ENCODE data around the gene CTIF.
"Not testable (repeated sequence)": the region's sequence is repeated elsewhere in the genome, so short reads cannot be mapped to it uniquely, and the experiment has no call there.

Gene CTIF

DNA sequence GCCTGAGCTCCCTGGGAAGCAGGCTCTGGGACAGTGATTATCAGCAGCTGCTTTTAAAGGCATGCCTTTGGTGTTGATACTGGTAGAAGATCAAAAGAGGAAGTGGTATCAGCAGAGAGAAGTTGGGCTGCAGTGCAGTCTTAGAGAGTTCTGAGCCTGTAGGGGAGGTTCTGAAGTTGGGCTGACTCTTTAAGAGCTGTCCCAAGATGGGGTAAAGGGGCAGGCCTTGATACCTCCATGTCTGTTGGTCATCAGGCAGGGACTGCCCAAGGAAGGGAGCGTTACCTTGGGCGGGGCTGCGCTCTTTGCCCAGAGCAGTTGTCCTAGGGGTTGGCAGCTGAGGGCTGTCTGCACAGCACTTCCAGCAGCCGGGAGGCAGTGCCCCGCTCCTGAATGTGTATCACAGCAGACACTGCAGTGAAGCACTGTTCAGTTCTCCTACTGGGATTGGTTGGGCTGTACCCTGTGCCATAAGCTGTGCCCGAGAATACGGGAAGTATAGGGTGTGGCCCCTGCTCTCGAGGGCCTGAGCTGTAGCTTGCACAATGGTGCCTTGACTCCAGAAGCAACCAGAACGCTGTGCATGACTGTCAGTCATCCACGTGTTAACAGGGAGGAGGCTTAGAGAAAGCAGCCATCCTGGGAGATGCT, 177.0 kb downstream of the CTIF start:
- DNase-seq, result no peak

GRCh38 chr18:48717227-48717626, 178.4 kb downstream of the CTIF start:
- not testable (repeated sequence) for DNase-seq

- DNase-seq, result no peak
Observed at GRCh38 chr18:48718251-48718959, 179.6 kb downstream of the CTIF start.

DNA sequence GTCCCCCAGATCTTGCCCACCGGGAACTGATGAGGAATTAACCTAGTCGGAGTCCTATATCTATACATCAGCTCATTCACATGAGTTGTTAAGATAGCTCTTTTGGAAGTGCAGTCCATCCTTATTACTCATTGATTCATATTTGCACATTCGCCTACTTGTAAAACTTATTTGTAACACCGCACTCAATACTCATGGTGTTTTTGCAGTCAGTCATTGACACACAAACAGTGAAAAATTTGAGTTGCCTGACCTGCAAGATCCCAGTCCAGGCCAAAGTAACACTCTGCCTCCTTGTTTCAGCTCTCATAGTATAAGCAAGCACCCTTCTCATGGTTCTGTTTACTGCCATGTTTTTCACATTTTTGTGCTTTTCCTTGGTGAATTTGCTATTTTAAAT, 180.6 kb downstream of the CTIF start:
- no peak for DNase-seq

- DNase-seq, result no peak
Observed at GRCh38 chr18:48719974-48720654, 181.3 kb downstream of the CTIF start.

DNA sequence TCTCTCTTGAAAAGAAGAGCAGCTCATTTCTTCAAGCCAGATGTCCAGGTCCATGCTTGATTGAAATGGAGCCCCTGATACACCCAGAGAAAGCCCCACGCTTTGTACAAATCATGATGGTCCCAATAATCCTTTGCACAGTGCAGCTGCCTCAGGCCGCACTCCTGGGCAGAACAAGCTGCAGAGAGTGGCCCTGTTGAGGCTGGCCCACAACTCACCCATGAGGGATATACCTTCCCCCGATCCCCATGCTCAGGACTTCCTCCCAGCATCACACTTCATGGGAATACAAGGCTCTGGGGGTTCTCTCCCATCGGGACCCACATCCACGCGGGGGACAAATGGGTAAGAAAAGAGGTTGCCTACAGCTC, 181.8 kb downstream of the CTIF start:
- DNase-seq, result no peak

GRCh38 chr18:48721312-48721711, 182.5 kb downstream of the CTIF start:
- DNase-seq, result no peak

GRCh38 chr18:48723016-48723415, 184.2 kb downstream of the CTIF start:
- no peak for DNase-seq

- no peak for DNase-seq
Observed at GRCh38 chr18:48723837-48724236, 185.0 kb downstream of the CTIF start.

GRCh38 chr18:48724442-48724841, 185.6 kb downstream of the CTIF start:
- DNase-seq, result no peak

GRCh38 chr18:48724939-48725338, 186.1 kb downstream of the CTIF start:
- DNase-seq, result no peak

DNA sequence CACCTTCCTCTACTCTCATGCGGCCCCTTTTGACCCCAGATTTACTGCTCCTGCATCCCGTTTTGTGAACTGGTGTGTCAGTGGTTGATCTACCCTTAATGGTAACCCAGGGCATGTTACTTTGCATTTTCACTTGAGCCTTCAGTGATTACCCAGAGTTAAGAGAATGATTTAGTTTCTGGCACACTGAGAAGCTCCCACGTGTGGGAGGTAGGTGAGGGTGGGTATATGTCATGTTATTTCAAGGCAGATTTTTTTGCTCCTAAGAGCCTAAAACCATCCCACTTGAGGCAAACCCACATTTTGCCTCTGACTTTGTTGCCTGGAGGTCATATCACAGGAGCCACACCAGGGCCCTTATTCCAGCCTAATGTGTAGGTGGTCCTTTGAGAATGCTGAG, 186.7 kb downstream of the CTIF start:
- DNase-seq, result no peak

- DNase-seq, result no peak
Observed at GRCh38 chr18:48727681-48728080, 188.8 kb downstream of the CTIF start.

- DNase-seq, result no peak
Observed at GRCh38 chr18:48728204-48728833, 189.5 kb downstream of the CTIF start.

DNA sequence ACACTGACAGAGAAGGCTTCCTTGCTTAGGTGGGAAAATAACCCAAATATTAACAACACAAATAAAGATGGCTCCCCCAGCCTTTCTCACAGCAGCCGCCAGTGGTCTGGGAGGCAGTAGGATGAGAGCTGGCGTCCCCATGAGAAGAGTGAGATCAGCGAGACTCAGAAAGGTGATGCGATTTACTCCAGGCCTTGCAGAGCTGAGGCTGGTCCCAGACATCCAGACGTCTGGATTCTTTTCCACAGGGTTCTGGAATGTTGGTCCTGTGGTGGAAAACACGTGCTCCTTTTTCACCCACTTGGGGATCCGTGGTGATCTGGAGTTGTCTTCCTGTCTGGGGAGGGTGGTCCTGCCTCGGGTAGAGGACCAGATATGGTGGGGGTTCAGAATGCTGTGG, 190.6 kb downstream of the CTIF start:
- DNase-seq, result no peak

GRCh38 chr18:48730010-48730409, 191.2 kb downstream of the CTIF start:
- no peak for DNase-seq

- no peak for DNase-seq
Observed at GRCh38 chr18:48732767-48733424, 194.1 kb downstream of the CTIF start.

DNA sequence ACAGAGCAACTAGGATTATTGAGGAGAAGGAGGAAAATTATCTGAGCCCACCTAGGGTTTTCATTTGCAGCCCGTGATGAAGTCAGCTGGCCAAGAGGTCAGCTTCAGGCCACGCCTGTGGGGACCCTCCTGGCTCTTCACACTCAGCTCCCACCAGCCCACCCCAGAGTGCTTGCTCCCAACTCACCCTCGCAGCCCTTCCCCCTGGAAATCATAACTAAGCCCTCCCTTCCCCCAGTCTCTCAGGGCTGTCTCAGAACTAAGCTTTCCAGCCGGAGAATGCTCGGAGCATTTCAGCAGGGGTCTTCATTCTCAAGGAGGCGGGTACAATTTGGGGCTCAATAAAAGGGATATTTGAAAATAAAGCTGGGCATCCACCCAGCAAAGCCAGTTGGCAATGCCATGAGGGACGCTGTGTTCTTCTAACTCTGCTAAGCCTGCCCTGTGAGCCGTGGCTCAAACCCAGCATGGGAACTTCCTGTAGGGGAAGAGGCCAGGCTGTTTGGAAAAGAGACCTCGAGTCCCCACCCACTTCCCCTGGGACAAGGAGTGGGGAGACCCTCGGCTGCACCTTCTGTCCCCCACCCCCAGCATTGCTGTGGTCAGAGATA, 194.9 kb downstream of the CTIF start:
- no peak for DNase-seq

- DNase-seq, result no peak
Observed at GRCh38 chr18:48734460-48734859, 195.6 kb downstream of the CTIF start.

GRCh38 chr18:48735080-48735676, 196.3 kb downstream of the CTIF start:
- no peak for DNase-seq

DNA sequence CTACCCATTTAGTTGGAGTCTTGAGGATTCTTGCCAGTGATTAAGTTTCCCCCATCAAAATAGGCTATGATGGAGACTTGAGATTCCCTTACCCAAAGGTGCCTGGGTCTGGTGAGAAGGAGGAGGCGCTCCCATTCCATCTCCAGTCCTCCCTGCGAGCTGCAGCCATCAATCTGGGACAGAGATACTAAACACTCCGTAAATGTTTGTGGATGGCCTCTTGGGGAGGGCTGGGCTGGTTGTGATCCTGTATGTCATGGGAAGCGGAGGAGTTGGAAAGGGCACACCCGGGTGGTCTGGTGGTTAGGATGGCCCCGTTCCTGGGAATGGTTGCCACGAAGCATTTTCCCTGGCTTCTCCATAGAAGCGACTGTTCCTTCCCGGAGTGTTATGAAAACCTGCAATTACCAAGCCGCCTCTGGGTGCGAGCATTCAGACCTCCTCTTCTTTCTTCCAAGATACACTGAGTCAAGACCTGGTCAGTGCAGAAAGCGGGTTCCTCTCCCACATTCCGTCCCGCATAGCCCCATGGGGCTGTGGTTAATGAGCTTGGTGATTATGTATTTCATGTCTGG, 196.9 kb downstream of the CTIF start:
- no peak for DNase-seq

Data from activated CD4-positive, alpha-beta T cell treated with anti-CD3 and anti-CD28 coated beads, Interleukin-2, amount 50 U/mL, for 4 hours (primary cell).